ENCODE results near the gene KIFC3.
"Not testable (repeated sequence)": the region's sequence is repeated elsewhere in the genome, so short reads cannot be mapped to it uniquely, and the experiment has no call there.

KIFC3 gene

DNA sequence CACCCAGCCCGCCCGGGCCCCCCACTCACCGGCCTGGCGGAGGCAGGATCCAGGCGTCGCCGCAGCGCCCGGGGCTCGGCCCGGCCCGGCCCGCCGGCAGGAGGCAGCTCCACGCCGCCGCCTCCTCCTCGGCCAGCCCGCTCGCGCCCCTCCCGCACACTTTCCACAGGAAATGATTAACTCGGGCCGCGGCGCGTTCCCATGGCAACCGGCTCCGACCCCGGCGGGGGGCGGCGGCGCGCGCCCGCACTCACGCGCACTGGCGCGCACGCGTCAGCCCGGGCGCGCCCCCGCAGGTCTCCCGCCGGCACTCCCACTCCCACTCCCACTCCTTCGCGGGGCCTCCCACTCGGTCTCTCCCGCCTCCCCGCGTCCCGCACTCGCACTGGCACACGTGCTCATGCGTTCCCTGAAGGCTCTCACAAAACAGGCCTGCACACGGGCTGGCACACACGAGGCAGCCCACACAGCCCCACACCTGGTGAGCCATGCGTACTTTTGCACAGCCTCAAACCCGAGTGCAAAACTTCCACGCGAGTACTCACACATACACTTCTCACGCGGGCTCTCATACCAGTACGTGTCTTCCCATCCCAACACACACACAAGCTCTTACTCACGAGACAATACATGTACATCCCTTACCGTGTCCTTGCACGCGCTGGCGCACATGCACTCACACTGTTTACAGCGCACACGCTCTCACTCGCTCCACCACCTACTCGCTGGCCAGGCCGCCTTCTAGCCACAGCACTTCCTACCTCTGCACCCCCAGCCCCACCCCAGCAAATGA lies at the start of gene KIFC3:
Gene KIFC3 (minus strand): TSS at position 151 of the 793 bp plus-strand sequence. CDS start 4,248 bp downstream, outside the sequence.
- DNase-seq, result peak; percentile 40 to 48

- DNase-seq, result no peak
Measured at GRCh38 chr16:57848181-57848580, 45.9 kb upstream of the KIFC3 start.

DNA sequence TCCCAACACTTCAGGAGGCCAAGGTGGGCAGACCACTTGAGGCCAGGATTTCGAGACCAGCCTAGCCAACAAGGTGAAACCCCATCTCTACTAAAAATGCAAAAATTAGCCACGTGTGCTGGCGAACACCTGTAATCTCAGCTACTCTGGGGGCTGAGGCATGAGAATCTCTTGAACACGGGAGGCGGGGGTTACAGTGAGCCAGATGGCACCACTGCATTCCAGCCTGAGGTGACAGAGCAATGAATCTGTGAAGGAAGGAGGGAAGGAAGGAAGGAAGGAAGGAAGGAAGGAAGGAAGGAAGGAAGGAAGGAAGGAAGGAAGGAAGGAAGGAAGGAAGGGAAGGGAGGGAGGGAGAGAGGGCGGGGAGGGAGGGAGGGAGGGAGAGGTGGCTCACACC lies 44.6 kb upstream of the KIFC3 start:
- not testable (repeated sequence) for DNase-seq

DNA sequence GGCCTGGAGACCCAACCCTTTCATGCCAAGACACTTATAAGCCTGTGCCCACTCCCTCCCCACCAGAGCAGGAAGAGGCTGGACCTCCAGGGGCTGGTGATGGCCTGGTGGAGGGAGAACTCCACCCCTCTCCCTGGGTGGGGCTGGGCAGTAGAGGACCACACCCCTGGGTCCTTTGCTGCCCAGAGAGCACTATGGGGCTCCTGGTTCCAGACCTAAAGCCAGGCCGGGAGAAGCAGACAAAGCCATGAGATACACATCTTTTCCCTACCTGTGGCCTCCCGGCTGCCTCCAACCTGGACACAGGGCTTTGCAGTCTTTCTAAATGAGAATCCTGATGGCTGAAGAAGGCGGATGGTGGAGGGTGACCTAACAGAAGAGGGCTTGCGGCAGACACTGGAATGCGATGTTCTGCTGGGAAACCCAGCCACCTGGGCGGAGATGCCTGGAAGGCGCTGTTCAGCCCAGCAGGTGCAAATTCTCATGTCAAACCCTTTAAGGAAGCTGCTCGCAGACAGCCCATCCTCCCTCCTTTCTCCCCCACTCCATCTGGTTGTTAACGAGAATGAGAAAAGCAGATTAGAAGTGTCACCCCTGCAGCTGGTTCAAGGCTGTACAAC lies 43.9 kb upstream of the KIFC3 start:
- DNase-seq, result no peak

DNA sequence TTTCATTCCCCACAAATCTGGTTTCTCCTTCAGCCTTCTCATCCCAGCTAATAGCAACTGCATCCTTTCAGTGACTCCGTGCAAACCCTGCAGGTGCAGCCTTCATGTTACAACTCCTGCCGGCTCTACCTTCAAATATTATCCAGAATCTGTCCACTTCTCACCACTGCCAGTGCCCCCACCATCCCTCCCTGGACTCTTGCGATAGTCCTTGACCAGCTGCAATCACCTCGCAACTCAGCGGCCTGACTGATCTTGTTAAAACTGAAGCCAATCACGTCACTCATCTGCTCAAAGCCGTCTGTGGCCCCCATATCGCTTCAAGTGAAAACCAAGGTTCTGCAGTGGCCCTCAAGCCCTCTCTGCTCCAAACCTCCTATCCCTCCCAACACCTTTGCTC lies 42.8 kb upstream of the KIFC3 start:
- DNase-seq, result no peak

GRCh38 chr16:57844416-57845030 lies 42.2 kb upstream of the KIFC3 start:
- DNase-seq, result no peak

DNA sequence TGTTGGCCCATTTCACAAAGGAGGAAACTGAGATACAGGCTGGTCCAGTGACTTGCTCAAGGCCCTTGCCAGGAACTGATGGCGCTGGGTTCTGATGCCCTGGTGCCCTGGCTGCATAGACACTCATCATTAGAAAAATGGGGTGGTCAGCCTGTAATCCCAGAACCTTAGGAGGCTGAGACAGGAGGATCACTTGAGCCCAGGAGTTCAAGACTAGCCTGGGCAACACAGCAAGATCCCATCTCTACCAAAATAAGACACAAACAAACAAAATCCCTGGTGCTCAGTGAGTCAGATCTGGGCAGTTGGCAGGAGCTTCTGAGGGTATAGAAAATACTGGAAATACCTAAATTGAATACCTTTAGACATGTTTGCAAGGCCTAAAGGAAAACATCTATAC lies 41.1 kb upstream of the KIFC3 start:
- no peak for DNase-seq

- no peak for DNase-seq
Measured at GRCh38 chr16:57842601-57843000, 40.3 kb upstream of the KIFC3 start.

DNA sequence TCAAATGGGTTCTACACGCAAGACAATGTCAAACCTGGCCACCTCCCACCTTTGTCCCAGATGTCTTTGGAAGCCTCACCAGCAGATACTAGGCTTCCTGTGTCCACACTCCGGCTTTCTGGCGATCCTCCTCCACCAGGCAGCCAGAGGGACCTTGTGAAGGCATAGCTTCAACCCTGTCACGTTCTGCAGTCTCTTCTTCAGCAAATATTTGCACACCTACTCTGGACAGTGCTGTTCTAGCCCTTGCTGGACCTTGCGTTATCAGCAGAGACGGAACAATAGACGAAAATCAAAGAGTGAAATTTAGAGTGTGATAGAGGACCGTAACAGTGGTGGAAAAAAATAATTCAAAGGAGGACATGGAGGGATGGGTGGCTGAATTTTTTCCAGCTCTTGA lies 38.5 kb upstream of the KIFC3 start:
- no peak for DNase-seq

- no peak for DNase-seq
Measured at GRCh38 chr16:57838161-57838560, 35.9 kb upstream of the KIFC3 start.

DNA sequence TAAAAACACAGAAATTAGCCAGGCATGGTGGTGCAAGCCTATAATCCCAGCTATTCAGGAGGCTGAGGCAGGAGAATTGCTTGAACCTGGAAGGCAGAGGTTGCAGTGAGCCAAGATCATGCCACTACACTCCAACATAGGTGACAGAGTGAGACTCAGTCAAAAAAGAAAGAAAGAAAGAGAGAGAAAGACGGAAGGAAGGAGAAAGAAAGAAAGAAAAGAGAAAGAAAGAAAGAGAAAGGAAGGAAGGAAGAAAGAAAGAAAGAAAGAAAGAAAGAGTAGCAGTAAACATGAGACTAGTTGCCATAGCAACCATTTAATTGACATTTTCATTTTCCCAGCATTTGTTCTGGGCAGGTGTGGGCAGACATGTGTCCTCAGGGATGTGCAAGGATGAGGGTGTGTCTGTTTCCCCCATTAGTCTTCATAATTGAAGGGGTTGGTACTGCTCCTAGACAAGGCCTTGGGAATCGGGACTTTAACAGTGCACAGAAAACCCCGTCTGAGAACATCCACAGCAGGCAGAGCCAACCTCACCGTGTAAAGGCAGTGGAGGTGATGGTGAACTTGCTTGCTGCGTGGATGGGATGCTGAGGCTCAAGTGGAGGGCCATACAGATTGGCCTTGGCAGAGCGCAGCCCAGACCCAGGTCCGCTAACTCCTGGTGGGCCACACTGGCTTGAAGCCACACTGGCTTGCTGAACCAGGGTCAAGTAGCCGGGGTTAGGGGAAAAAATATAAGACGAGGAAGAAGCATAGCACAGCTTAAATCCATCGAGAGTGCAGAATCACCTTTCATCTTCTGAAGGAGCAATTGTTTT lies 35.2 kb upstream of the KIFC3 start:
- no peak for DNase-seq

DNA sequence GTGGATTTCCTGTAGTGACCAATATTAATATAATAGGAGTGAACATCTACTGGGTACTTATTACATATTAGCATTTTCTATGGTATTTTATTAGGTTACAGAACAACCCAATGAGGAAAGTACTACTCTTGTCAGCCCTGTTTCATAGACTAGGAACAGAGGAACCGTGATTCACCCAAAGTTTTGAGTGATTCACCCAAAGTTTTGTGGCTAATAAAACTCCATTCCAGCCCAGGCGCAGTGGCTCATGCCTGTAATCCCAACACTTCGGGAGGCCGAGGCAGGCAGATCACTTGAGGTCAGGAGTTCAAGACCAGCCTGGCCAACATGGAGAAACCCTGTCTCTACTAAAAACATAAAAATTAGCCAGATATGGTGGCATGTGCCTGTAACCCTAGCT lies 33.1 kb upstream of the KIFC3 start:
- DNase-seq, result not testable (repeated sequence)

DNA sequence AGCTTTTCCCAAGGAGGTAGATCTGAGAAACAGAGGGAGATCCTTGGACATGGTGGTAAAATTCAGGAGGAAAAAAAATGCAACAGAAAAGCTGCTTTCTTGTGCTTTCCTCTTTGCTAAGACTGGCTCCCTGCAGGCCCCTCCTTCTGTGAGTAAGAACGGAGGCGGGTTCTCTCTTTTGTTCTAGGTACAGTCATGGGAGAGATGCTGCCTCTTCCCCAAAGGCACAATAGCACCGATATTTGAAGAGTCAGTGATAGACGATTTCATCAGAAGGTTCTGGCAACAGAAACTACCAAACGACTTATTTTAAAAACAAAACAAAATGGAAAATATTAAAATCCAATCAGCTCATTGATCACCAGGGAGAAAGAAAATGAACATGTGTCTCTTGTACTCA lies 32.6 kb upstream of the KIFC3 start:
- no peak for DNase-seq

DNA sequence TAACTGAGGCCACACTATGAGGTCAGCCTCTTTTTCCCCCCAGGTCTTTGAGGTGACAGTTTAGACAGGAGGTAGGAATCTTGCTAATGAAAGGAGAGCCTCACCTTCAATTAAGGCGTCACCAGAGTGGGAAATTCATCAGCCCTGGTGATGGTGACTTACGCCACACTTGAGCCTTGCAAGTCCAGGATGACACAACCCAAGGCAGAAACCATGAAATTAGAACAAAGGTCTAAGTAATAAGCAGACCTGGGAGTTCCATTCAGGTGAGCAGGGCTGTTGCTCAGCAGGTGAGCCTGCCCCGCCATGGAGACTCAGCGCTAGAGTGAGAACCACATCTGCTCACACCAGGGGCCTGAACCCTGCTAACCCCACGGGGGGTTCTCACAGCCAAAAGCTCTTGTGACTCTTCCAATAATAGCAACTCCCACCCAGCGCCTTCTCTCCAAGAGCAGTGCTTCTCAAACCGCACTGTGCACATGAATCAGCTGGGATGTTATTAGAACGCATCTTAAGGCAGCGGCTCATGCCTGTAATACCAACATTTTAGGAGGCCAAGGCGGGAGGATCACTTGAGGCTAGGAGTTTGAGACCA lies 28.7 kb upstream of the KIFC3 start:
- no peak for DNase-seq

- no peak for DNase-seq
Measured at GRCh38 chr16:57829969-57830360, 27.7 kb upstream of the KIFC3 start.

DNA sequence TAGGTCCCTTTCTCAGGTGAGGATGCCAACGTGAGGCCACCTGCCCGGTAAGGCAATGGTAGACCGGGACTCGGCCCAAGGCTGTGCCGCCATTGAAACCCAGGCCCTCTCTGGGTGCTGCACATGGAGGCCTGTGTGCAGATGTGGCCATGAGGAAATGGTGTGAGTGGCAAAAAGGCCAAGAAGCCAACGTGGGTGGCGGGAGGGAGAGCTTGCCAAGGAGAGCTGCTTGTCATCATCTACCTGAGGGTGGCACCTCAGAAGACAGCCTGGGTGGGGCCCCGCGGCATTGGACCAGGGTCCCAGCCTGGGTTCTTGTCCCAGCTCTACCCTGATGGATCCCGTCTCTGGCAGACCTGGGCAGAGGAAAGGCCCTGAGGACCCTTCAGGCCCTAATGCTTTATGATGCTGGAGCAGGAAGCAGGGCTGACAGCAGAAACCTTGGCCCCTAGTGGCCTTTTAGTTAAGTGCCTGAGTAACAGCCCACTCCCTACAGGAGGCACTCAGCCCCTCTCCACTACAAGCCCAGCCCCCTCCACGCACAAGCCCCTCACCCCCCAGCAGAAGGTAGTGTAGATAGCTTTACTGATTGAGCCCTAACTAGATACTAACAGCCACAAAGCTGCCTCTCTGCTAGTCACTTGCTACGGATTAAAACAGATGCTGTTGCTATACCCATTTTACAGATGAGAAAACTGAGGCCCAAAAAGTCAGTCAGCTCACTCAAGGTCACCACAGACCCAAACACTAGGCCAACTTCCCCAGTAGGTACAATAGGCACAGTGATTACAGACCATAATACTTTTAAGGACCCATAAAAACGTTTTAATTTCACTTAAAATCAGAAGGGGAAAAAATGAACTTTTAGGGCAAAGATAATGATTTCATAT lies 26.2 kb upstream of the KIFC3 start:
- DNase-seq, result no peak

DNA sequence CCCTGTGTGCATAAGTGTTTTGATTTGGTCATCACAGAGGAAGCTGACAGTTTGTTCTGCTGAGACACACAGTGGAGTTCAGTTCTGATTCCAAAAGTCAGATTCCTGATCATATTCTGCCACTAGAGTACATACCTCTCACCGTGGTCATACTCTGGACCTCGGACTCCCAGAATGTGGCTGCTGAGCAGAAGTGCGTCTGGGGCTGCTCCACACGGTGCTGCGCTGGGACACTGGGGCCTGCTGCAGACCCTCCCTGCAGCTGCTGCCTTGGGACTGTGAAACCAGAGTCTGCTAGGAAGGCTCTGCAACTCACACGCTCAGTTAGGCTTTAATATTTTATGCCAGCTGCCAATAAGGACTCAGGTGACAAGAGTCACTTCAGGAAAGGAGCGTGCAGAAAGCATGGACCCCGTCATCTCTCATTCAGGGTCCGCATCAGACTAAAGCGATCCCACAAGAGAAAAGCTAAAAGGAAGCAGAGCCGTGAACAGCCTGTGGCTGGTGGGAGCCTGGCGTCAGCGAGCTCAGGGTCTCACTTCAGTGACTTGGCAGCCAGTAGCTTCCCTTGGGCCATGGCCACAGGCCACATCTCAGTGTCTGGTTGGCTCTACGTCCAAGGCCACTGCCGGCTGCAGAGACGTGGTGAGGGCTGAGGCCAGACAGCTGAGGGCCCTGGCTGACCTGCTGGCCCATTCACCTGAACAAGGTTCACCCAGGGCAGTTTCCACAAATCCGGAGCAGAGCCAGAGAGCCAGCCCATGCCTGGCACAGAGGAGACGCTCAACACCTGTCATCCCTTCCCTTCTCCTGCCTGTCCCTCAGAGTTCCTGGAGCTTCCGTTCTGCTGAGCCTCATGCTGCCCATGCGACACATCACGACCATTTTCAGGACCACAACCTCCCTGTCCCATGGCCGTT lies 24.7 kb upstream of the KIFC3 start:
- DNase-seq, result no peak

DNA sequence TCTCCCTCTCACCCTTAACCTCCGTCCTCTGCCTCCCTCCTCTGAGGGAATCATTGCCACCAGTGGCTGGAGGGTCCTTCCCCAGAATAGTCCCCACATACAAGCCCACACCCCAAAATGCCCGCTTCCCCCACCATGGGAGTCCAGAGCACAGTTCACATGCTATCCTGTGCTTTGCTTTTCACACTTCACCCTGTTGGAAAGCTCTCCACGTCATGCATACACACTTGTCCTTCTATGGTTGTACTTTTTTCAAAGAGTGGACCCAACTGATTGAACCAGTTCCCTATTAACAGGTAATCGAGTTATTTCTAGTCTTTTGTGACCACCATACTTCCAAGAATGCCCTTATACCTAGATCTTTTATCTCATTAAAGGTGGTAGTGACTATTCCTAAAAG lies 23.8 kb upstream of the KIFC3 start:
- no peak for DNase-seq

DNA sequence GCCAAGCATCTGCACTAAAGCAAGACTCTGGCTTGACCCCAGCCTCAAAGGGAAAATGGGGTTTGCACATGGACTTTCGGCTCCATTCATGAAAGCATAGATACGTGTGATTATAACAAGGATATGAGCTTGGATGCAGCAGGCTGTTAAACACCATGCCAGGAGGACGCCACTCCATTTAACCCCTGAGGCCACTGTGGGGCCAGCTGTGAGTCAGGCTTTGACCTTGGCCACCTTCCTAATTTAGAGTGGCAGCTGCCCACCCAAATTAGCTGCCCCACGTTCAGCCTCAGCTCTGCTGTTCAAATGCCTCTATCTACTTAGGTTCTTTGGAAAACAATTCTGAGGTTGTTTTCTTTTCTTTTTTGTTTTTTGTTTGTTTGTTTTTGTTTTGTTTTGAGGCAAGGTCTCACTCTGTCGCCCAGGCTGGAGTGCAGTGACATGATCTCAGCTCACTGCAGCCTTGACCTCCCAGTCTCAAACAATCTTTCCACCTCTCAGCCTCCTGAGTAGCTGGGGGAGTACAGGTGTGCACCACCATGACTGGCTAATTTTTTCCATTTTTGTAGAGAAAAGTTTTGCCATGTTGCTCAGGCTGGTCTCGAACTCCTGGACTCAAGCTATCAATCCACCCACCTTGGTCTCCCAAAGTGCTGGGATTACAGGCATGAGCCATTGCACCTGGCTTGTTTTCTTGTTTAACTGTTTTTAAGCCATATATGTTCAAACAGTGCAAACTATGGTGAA lies 23.2 kb upstream of the KIFC3 start:
- no peak for DNase-seq

DNA sequence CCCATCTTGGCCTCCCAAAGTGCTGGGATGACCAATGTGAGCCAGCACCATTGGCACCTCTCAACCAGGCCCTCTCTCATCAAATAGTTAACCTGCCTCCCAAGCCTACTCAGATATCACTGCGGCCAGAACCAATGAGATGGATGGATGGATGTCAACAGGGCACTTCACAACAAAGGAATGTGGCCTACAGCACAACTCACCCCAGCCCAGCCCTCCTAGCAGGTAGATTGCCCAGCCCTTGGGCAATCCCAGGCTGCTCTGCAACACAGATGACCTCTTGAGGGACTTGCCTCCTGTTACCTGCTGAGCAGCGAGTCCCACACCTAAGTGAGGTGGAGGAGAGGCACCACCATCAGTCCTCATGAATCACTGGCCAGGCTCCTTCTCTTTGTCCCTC lies 22.6 kb upstream of the KIFC3 start:
- no peak for DNase-seq
